ENCODE data around the gene UQCRQ.

GRCh38 chr5:132901730-132902129 is 35.3 kb downstream of the UQCRQ start:
- TF ChIP-seq JUND (IDR thresholded peaks at IDR 0.05) (no peak), YY1 (IDR thresholded peaks at IDR 0.05) (no peak), RXRA (IDR thresholded peaks at IDR 0.05) (no peak), EGR1 (IDR thresholded peaks at IDR 0.05; ENCODE audit: low read depth in 2 of 2) (no peak), TAF1 (conservative IDR thresholded peaks at IDR 0.05) (no peak), GABPA (IDR thresholded peaks at IDR 0.05 in 1 of 2, conservative IDR thresholded peaks at IDR 0.05 in 1 of 2) (no peak), RAD21 (IDR thresholded peaks at IDR 0.05) (no peak), HNF4G (IDR thresholded peaks at IDR 0.05) (no peak), SP1 (IDR thresholded peaks at IDR 0.05) (no peak), ZBTB33 (IDR thresholded peaks at IDR 0.05) (no peak)
- TF ChIP-seq, protein P1, sequence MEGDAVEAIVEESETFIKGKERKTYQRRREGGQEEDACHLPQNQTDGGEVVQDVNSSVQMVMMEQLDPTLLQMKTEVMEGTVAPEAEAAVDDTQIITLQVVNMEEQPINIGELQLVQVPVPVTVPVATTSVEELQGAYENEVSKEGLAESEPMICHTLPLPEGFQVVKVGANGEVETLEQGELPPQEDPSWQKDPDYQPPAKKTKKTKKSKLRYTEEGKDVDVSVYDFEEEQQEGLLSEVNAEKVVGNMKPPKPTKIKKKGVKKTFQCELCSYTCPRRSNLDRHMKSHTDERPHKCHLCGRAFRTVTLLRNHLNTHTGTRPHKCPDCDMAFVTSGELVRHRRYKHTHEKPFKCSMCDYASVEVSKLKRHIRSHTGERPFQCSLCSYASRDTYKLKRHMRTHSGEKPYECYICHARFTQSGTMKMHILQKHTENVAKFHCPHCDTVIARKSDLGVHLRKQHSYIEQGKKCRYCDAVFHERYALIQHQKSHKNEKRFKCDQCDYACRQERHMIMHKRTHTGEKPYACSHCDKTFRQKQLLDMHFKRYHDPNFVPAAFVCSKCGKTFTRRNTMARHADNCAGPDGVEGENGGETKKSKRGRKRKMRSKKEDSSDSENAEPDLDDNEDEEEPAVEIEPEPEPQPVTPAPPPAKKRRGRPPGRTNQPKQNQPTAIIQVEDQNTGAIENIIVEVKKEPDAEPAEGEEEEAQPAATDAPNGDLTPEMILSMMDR (IDR thresholded peaks at IDR 0.05; ENCODE audit: low read depth, low read length, missing input control): no peak
- TF ChIP-seq, protein P2, sequence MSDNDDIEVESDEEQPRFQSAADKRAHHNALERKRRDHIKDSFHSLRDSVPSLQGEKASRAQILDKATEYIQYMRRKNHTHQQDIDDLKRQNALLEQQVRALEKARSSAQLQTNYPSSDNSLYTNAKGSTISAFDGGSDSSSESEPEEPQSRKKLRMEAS (IDR thresholded peaks at IDR 0.05): no peak
- TF ChIP-seq, protein P3, sequence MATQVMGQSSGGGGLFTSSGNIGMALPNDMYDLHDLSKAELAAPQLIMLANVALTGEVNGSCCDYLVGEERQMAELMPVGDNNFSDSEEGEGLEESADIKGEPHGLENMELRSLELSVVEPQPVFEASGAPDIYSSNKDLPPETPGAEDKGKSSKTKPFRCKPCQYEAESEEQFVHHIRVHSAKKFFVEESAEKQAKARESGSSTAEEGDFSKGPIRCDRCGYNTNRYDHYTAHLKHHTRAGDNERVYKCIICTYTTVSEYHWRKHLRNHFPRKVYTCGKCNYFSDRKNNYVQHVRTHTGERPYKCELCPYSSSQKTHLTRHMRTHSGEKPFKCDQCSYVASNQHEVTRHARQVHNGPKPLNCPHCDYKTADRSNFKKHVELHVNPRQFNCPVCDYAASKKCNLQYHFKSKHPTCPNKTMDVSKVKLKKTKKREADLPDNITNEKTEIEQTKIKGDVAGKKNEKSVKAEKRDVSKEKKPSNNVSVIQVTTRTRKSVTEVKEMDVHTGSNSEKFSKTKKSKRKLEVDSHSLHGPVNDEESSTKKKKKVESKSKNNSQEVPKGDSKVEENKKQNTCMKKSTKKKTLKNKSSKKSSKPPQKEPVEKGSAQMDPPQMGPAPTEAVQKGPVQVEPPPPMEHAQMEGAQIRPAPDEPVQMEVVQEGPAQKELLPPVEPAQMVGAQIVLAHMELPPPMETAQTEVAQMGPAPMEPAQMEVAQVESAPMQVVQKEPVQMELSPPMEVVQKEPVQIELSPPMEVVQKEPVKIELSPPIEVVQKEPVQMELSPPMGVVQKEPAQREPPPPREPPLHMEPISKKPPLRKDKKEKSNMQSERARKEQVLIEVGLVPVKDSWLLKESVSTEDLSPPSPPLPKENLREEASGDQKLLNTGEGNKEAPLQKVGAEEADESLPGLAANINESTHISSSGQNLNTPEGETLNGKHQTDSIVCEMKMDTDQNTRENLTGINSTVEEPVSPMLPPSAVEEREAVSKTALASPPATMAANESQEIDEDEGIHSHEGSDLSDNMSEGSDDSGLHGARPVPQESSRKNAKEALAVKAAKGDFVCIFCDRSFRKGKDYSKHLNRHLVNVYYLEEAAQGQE (IDR thresholded peaks at IDR 0.05): no peak
